Progenitor cell of endocrine pancreas (in vitro differentiated cells): Measurements from ENCODE around the gene ARL5B. TPM values are rescaled to one million over a fixed set of nuclear protein-coding genes. Genes with fewer than 3 reads are reported as not detected.

Experiments used
- DNase-seq: peaks from one replicate; pipeline ENCODE4 v3.0.0; 2021; ENCODE audit warnings: low spot score; ENCODE audit not compliant: unreplicated experiment
- H3K27ac Mint-ChIP-seq: 2 replicates; pipeline ENCODE4 v1.8.0; 2021; ENCODE audit warnings: mild to moderate bottlenecking, moderate library complexity, mixed read lengths
- H3K27me3 Mint-ChIP-seq: 2 replicates; pipeline ENCODE4 v1.8.0; 2021; ENCODE audit warnings: mixed read lengths
- H3K36me3 Mint-ChIP-seq: 2 replicates; pipeline ENCODE4 v1.8.0; 2022; ENCODE audit warnings: mixed read lengths; ENCODE audit not compliant: insufficient read depth
- H3K4me1 Mint-ChIP-seq: 2 replicates; pipeline ENCODE4 v1.8.0; 2021; ENCODE audit warnings: low read depth, mixed read lengths
- H3K4me3 Mint-ChIP-seq: 2 replicates; pipeline ENCODE4 v1.8.0; 2021; ENCODE audit warnings: low read depth, mild to moderate bottlenecking, moderate library complexity, mixed read lengths
- H3K9me3 Mint-ChIP-seq: 2 replicates; pipeline ENCODE4 v1.8.0; 2021; ENCODE audit warnings: low read depth, mixed read lengths
- CTCF ChIP-seq: fragments of 200-600 bp; sonication (generic); IDR thresholded peaks from one replicate; pipeline ENCODE4 v1.5.0; 2021; ENCODE audit warnings: antibody characterized with exemption, mild to moderate bottlenecking; ENCODE audit not compliant: unreplicated experiment
- total RNA-seq: library from RNA; stranded (reverse); gene quantifications from 2 replicates; pipeline ENCODE4 v1.2.1, GENCODE V29; 2021

The ARL5B gene
- total RNA-seq, 1 donor from 2014 or later: 54.2 TPM

GRCh38 chr10:18680754-18681153 is 21.5 kb downstream of the ARL5B start:
- Mint-ChIP-seq H3K9me3 (no peaks in the 10 kb centered on the region), H3K27ac (no peak overlapping the region), H3K4me3 (no peak overlapping the region), H3K27me3 (no peaks in the 10 kb centered on the region), H3K36me3 (peaks cover 11% of the 10 kb centered on the region), H3K4me1 (no peaks in the 10 kb centered on the region)
- DNase-seq: no peak
- no peak for TF ChIP-seq CTCF

- no peak for DNase-seq
- Mint-ChIP-seq H3K27me3 (no peaks in the 10 kb centered on the region), H3K4me3 (no peak overlapping the region), H3K27ac (peak overlapping the region; percentile 62), H3K36me3 (peaks cover 10% of the 10 kb centered on the region), H3K9me3 (no peaks in the 10 kb centered on the region), H3K4me1 (no peaks in the 10 kb centered on the region)
- no peak for TF ChIP-seq CTCF
Measured at GRCh38 chr10:18681366-18681765, 22.1 kb downstream of the ARL5B start.

GRCh38 chr10:18681971-18682411 is 22.8 kb downstream of the ARL5B start:
- DNase-seq: no peak
- no peaks in the 10 kb centered on the region for H3K4me1 Mint-ChIP-seq
- TF ChIP-seq CTCF: no peak
- no peaks in the 10 kb centered on the region for H3K9me3 Mint-ChIP-seq
- H3K27ac Mint-ChIP-seq: peak overlapping the region; percentile 62
- no peak overlapping the region for H3K4me3 Mint-ChIP-seq
- no peaks in the 10 kb centered on the region for H3K27me3 Mint-ChIP-seq
- peaks cover 6% of the 10 kb centered on the region for H3K36me3 Mint-ChIP-seq

- Mint-ChIP-seq H3K9me3 (no peaks in the 10 kb centered on the region), H3K36me3 (peaks cover 6% of the 10 kb centered on the region), H3K4me3 (no peak overlapping the region), H3K27me3 (no peaks in the 10 kb centered on the region), H3K27ac (peak overlapping the region; percentile 27), H3K4me1 (no peaks in the 10 kb centered on the region)
- no peak for TF ChIP-seq CTCF
- DNase-seq: no peak
Measured at GRCh38 chr10:18683427-18683826, 24.2 kb downstream of the ARL5B start.

- peaks cover 6% of the 10 kb centered on the region for H3K36me3 Mint-ChIP-seq
- no peaks in the 10 kb centered on the region for H3K27me3 Mint-ChIP-seq
Measured at GRCh38 chr10:18684416-18684815, 25.2 kb downstream of the ARL5B start.

More at GRCh38 chr10:18684416-18684815, 25.2 kb downstream of the ARL5B start:
- H3K9me3 Mint-ChIP-seq: no peaks in the 10 kb centered on the region
- no peaks in the 10 kb centered on the region for H3K4me1 Mint-ChIP-seq
- H3K27ac Mint-ChIP-seq: no peak overlapping the region
- TF ChIP-seq CTCF: no peak
- no peak for DNase-seq
- no peak overlapping the region for H3K4me3 Mint-ChIP-seq
